Activated CD4-positive, alpha-beta T cell treated with anti-CD3 and anti-CD28 coated beads for 36 hours (primary cell): ENCODE results near the gene PHACTR2. TPM values are rescaled to one million over a fixed set of nuclear protein-coding genes. Genes with fewer than 3 reads are reported as not detected.

Experiments
- ATAC-seq: fragments of 200-7000 bp; cut with Tn5 transposase; one replicate; pipeline ENCODE4 v1.10.0; 2021; ENCODE audit warnings: mild to moderate bottlenecking, moderate library complexity
- CTCF ChIA-PET: fragments of 350-600 bp; sonication (Branson Sonifier 250); formaldehyde crosslinking; loops from one replicate; lab custom pipeline; 2021; ENCODE audit warnings: antibody characterized with exemption; lab: Charles Lee
- POLR2A ChIA-PET: fragments of 350-600 bp; sonication (Branson Sonifier 250); formaldehyde crosslinking; loops from one replicate; lab custom pipeline; 2021; ENCODE audit warnings: antibody characterized with exemption, inconsistent platforms; lab: Charles Lee
- DNase-seq: peaks from one replicate; pipeline ENCODE4 v3.0.0-alpha.2; 2020
- H3K27ac Mint-ChIP-seq: one replicate; pipeline ENCODE4 v1.8.0; 2021; ENCODE audit warnings: mixed read lengths
- H3K27me3 Mint-ChIP-seq: one replicate; pipeline ENCODE4 v1.8.0; 2021; ENCODE audit warnings: mixed read lengths
- H3K36me3 Mint-ChIP-seq: one replicate; pipeline ENCODE4 v1.8.0; 2021; ENCODE audit warnings: low read depth, mixed read lengths
- H3K4me1 Mint-ChIP-seq: one replicate; pipeline ENCODE4 v1.8.0; 2021; ENCODE audit warnings: mixed read lengths
- H3K4me3 Mint-ChIP-seq: one replicate; pipeline ENCODE4 v1.8.0; 2021; ENCODE audit warnings: mild to moderate bottlenecking, moderate library complexity, mixed read lengths
- H3K9me3 Mint-ChIP-seq: one replicate; pipeline ENCODE4 v1.8.0; 2021; ENCODE audit warnings: low read depth, mixed read lengths
- intact Hi-C, 2 experiments: fragments of 100-400 bp; cut with DNase I in 1 of 2; cut with micrococcal nuclease in 1 of 2; formaldehyde crosslinking; loops; one replicate each; pipeline versions ENCODE4 v1.14.2 to v1.15.1; 2022 to 2024; cut with DNase I, micrococcal nuclease
- total RNA-seq, 2 experiments: library from RNA; stranded (reverse); gene quantifications; one replicate each; pipeline ENCODE4 v1.2.3, GENCODE V29; 2021

The PHACTR2 gene
- total RNA-seq, 2 experiments from 2014 or later = 21.2 to 27.0 TPM

GRCh38 chr6:143698759-143699429 lies 21.1 kb downstream of the PHACTR2 start:
- no peaks in the 10 kb centered on the region for H3K27me3 Mint-ChIP-seq
- ChIA-PET CTCF (interaction anchor here (0.8 to 1.4 kb wide), 3 partner anchors 9 to 1057 kb away, joined by 3 to 6 read pairs (median 3); no protein-coding TSS in a partner anchor), POLR2A (no interaction called here)
- ATAC-seq (no peak), DNase-seq (no peak)
- H3K36me3 Mint-ChIP-seq = no peaks in the 10 kb centered on the region
- no peaks in the 10 kb centered on the region for H3K9me3 Mint-ChIP-seq
- H3K4me1 Mint-ChIP-seq = peaks cover 29% of the 10 kb centered on the region
- intact Hi-C loops = no loop called here
- H3K4me3 Mint-ChIP-seq = no peak overlapping the region
- no peak overlapping the region for H3K27ac Mint-ChIP-seq

GRCh38 chr6:143699430-143699825 lies 21.7 kb downstream of the PHACTR2 start:
- no peaks in the 10 kb centered on the region for H3K9me3 Mint-ChIP-seq
- no peaks in the 10 kb centered on the region for H3K27me3 Mint-ChIP-seq
- ATAC-seq (no peak), DNase-seq (no peak)
- H3K4me3 Mint-ChIP-seq = no peak overlapping the region
- ChIA-PET POLR2A (no interaction called here), CTCF (interaction anchor here (0.8 to 1.4 kb wide), 3 partner anchors 10 to 1058 kb away, joined by 3 to 6 read pairs (median 3); no protein-coding TSS in a partner anchor)
- no peak overlapping the region for H3K27ac Mint-ChIP-seq
- intact Hi-C loops = no loop called here
- peaks cover 1% of the 10 kb centered on the region for H3K36me3 Mint-ChIP-seq
- H3K4me1 Mint-ChIP-seq = peaks cover 24% of the 10 kb centered on the region

GRCh38 chr6:143700684-143701348 lies 23.1 kb downstream of the PHACTR2 start:
- H3K27me3 Mint-ChIP-seq = no peaks in the 10 kb centered on the region
- POLR2A ChIA-PET = no interaction called here
- H3K36me3 Mint-ChIP-seq = peaks cover 6% of the 10 kb centered on the region
- ATAC-seq (no peak), DNase-seq (no peak)
- CTCF ChIA-PET = interaction anchor here (1.4 kb wide), 1 partner anchor 11 kb away, joined by 6 read pairs; no protein-coding TSS in a partner anchor
- no peak overlapping the region for H3K27ac Mint-ChIP-seq
- H3K4me3 Mint-ChIP-seq = no peak overlapping the region
- intact Hi-C loops = no loop called here
- peaks cover 10% of the 10 kb centered on the region for H3K4me1 Mint-ChIP-seq
- no peaks in the 10 kb centered on the region for H3K9me3 Mint-ChIP-seq

GRCh38 chr6:143701349-143702234 lies 23.8 kb downstream of the PHACTR2 start:
- Mint-ChIP-seq H3K27me3 (no peaks in the 10 kb centered on the region), H3K4me3 (no peak overlapping the region), H3K36me3 (peaks cover 6% of the 10 kb centered on the region), H3K4me1 (peaks cover 2% of the 10 kb centered on the region), H3K27ac (no peak overlapping the region), H3K9me3 (no peaks in the 10 kb centered on the region)
- ChIA-PET CTCF (no interaction called here), POLR2A (no interaction called here)
- no peak for ATAC-seq
- DNase-seq = no peak
- intact Hi-C loops = no loop called here

- intact Hi-C loops = no loop called here
- H3K4me1 Mint-ChIP-seq = no peaks in the 10 kb centered on the region
- H3K27me3 Mint-ChIP-seq = no peaks in the 10 kb centered on the region
- H3K27ac Mint-ChIP-seq = no peak overlapping the region
- H3K36me3 Mint-ChIP-seq = peaks cover 9% of the 10 kb centered on the region
- peaks cover 6% of the 10 kb centered on the region for H3K9me3 Mint-ChIP-seq
- ATAC-seq (no peak), DNase-seq (no peak)
- CTCF ChIA-PET = interaction anchor here (0.5 to 0.6 kb wide), 2 partner anchors 32 to 969 kb away, joined by 3 read pairs; no protein-coding TSS in a partner anchor
- POLR2A ChIA-PET = interaction anchor here (0.6 kb wide), 1 partner anchor 237 kb away, joined by 5 read pairs; no protein-coding TSS in a partner anchor
- H3K4me3 Mint-ChIP-seq = no peak overlapping the region
These were observed 27.8 kb downstream of the PHACTR2 start for GRCh38 chr6:143705569-143705968.

- H3K27ac Mint-ChIP-seq = no peak overlapping the region
- H3K36me3 Mint-ChIP-seq = peaks cover 9% of the 10 kb centered on the region
- ChIA-PET CTCF (no interaction called here), POLR2A (no interaction called here)
- intact Hi-C loops = no loop called here
- no peaks in the 10 kb centered on the region for H3K4me1 Mint-ChIP-seq
- H3K4me3 Mint-ChIP-seq = no peak overlapping the region
- H3K27me3 Mint-ChIP-seq = no peaks in the 10 kb centered on the region
- peaks cover 6% of the 10 kb centered on the region for H3K9me3 Mint-ChIP-seq
- DNase-seq (no peak), ATAC-seq (no peak)
These were observed 29.9 kb downstream of the PHACTR2 start for GRCh38 chr6:143707697-143708096.

GRCh38 chr6:143708889-143709288 lies 31.1 kb downstream of the PHACTR2 start:
- DNase-seq (no peak), ATAC-seq (no peak)
- intact Hi-C loops = no loop called here
- Mint-ChIP-seq H3K27me3 (no peaks in the 10 kb centered on the region), H3K4me1 (no peaks in the 10 kb centered on the region), H3K36me3 (peaks cover 10% of the 10 kb centered on the region), H3K9me3 (peaks cover 6% of the 10 kb centered on the region), H3K27ac (no peak overlapping the region), H3K4me3 (no peak overlapping the region)
- POLR2A ChIA-PET = no interaction called here
- CTCF ChIA-PET = no interaction called here

- intact Hi-C loops = no loop called here
- Mint-ChIP-seq H3K4me3 (no peak overlapping the region), H3K4me1 (no peaks in the 10 kb centered on the region), H3K27me3 (no peaks in the 10 kb centered on the region), H3K9me3 (peaks cover 6% of the 10 kb centered on the region), H3K27ac (no peak overlapping the region), H3K36me3 (peaks cover 4% of the 10 kb centered on the region)
- CTCF ChIA-PET = interaction anchor here (0.6 to 0.9 kb wide), 2 partner anchors 33 to 1076 kb away, joined by 3 to 4 read pairs; no protein-coding TSS in a partner anchor
- DNase-seq = no peak
- POLR2A ChIA-PET = no interaction called here
- ATAC-seq = no peak
These were observed 33.9 kb downstream of the PHACTR2 start for GRCh38 chr6:143711714-143712113.

- Mint-ChIP-seq H3K4me1 (no peaks in the 10 kb centered on the region), H3K4me3 (no peak overlapping the region), H3K27ac (no peak overlapping the region), H3K9me3 (no peaks in the 10 kb centered on the region), H3K36me3 (peaks cover 11% of the 10 kb centered on the region), H3K27me3 (no peaks in the 10 kb centered on the region)
- DNase-seq = no peak
- ChIA-PET POLR2A (no interaction called here), CTCF (no interaction called here)
- no peak for ATAC-seq
- intact Hi-C loops = no loop called here
These were observed 40.7 kb downstream of the PHACTR2 start for GRCh38 chr6:143718472-143718871.

GRCh38 chr6:143721642-143722041 lies 43.9 kb downstream of the PHACTR2 start:
- Mint-ChIP-seq H3K4me1 (peaks cover 3% of the 10 kb centered on the region), H3K27me3 (no peaks in the 10 kb centered on the region), H3K36me3 (peaks cover 25% of the 10 kb centered on the region), H3K9me3 (no peaks in the 10 kb centered on the region), H3K4me3 (no peak overlapping the region), H3K27ac (no peak overlapping the region)
- ChIA-PET POLR2A (no interaction called here), CTCF (interaction anchor here (1.2 kb wide), 1 partner anchor 9 kb away, joined by 3 read pairs; no protein-coding TSS in a partner anchor)
- DNase-seq (no peak), ATAC-seq (no peak)
- intact Hi-C loops = no loop called here

- Mint-ChIP-seq H3K9me3 (no peaks in the 10 kb centered on the region), H3K4me1 (peaks cover 12% of the 10 kb centered on the region), H3K27ac (no peak overlapping the region), H3K27me3 (no peaks in the 10 kb centered on the region), H3K36me3 (peaks cover 25% of the 10 kb centered on the region), H3K4me3 (no peak overlapping the region)
- DNase-seq (no peak), ATAC-seq (no peak)
- intact Hi-C loops = no loop called here
- POLR2A ChIA-PET = interaction anchor here (0.6 kb wide), 1 partner anchor 135 kb away, joined by 4 read pairs; no protein-coding TSS in a partner anchor
- CTCF ChIA-PET = no interaction called here
These were observed 47.1 kb downstream of the PHACTR2 start for GRCh38 chr6:143724876-143725275.
